GM12878 (cell line): Measurements from ENCODE around the gene AFTPH. TPM values are rescaled to one million over a fixed set of nuclear protein-coding genes. Genes with fewer than 3 reads are reported as not detected.
A peak's percentile ranks its signal among the peaks of the same experiment; 100 is the strongest.

Experiments used
- ATF3 ChIP-seq: IDR thresholded peaks from 2 replicates; pipeline ENCODE4 v1.6.1; 2011; ENCODE audit warnings: low read depth, mild to moderate bottlenecking, low read length, moderate library complexity, borderline replicate concordance; ENCODE audit errors: extremely low read depth
- CHD1 ChIP-seq: IDR thresholded peaks from 2 replicates; pipeline ENCODE4 v1.6.1; 2012; ENCODE audit warnings: low read depth, low read length, improper control_type of control experiment
- CUX1 ChIP-seq: IDR thresholded peaks from 2 replicates; pipeline ENCODE4 v1.6.1; 2012; ENCODE audit warnings: improper control_type of control experiment, low read depth, low read length; ENCODE audit not compliant: insufficient replicate concordance
- FOS ChIP-seq: IDR thresholded peaks from 3 replicates; pipeline ENCODE4 v1.6.1; 2011; ENCODE audit warnings: borderline replicate concordance; ENCODE audit not compliant: insufficient read length; ENCODE audit errors: extremely low read depth
- IRF3 ChIP-seq: fragments of 450-650 bp; IDR thresholded peaks from 2 replicates; pipeline ENCODE4 v1.6.1; 2014; ENCODE audit warnings: mild to moderate bottlenecking
- MEF2A ChIP-seq: IDR thresholded peaks from 2 replicates; pipeline ENCODE4 v1.6.1; 2011; ENCODE audit warnings: low read depth, mild to moderate bottlenecking, low read length, moderate library complexity; ENCODE audit not compliant: insufficient read depth
- NKRF ChIP-seq: fragments of 450-650 bp; conservative IDR thresholded peaks from 2 replicates; pipeline ENCODE4 v1.6.1; 2017; ENCODE audit warnings: mild to moderate bottlenecking, moderate library complexity
- NR2C2 ChIP-seq: IDR thresholded peaks from 2 replicates; pipeline ENCODE4 v1.6.1; 2011; ENCODE audit warnings: borderline replicate concordance, low read depth; ENCODE audit not compliant: control insufficient read depth, insufficient read length
- NR2F1 ChIP-seq: fragments of 450-650 bp; conservative IDR thresholded peaks from 2 replicates; pipeline ENCODE4 v1.6.1; 2017; ENCODE audit warnings: mild to moderate bottlenecking
- RAD21 ChIP-seq: IDR thresholded peaks from 2 replicates; pipeline ENCODE4 v1.6.1; 2011; ENCODE audit warnings: mild to moderate bottlenecking, low read depth, low read length, moderate library complexity; ENCODE audit not compliant: insufficient read depth
- SPI1 ChIP-seq: IDR thresholded peaks from 2 replicates; pipeline ENCODE4 v1.6.1; 2011; ENCODE audit warnings: low read depth, mild to moderate bottlenecking, low read length, moderate library complexity, borderline replicate concordance; ENCODE audit not compliant: insufficient read depth
- STAT1 ChIP-seq: fragments of 450-650 bp; conservative IDR thresholded peaks from 2 replicates; pipeline ENCODE4 v1.6.1; 2014; ENCODE audit warnings: antibody characterized with exemption, mild to moderate bottlenecking
- YBX1 ChIP-seq: fragments of 450-650 bp; IDR thresholded peaks from 2 replicates; pipeline ENCODE4 v1.6.1; 2016; ENCODE audit warnings: antibody characterized with exemption
- ZBTB40 ChIP-seq: fragments of 450-650 bp; IDR thresholded peaks from 2 replicates; pipeline ENCODE4 v1.6.1; 2016; ENCODE audit warnings: mild to moderate bottlenecking, moderate library complexity, borderline replicate concordance
- ZNF622 ChIP-seq: fragments of 450-650 bp; IDR thresholded peaks from 2 replicates; pipeline ENCODE4 v1.6.1; 2017; ENCODE audit warnings: mild to moderate bottlenecking, inconsistent platforms
- polyA plus RNA-seq, 11 experiments: library from polyadenylated mRNA; depleted of rRNA in 4 of 11; unstranded in 6 of 11; stranded (reverse) in 5 of 11; fragments of >200 nt; fragmentation: Nextera tagmentation in 4 of 11; fragmentation: Illumina TruSeq in 1 of 11; extraction: Ambion mirVana in 4 of 11; extraction: Trizol in 1 of 11; gene quantifications; 1 replicate in 1 of 11; 2 replicates in 10 of 11; pipeline versions ENCODE4 v1.2.1 to v1.2.3, GENCODE V29; 2011 to 2016; ENCODE audit warnings: inconsistent platforms in 2 of 11, missing spikeins in 2 of 11, low read depth in 1 of 11
- total RNA-seq, 4 experiments: library from RNA; depleted of rRNA in 3 of 4; stranded (reverse); fragments of >200 nt in 3 of 4; fragmentation: Illumina TruSeq in 1 of 4; extraction: Trizol in 1 of 4; gene quantifications; 2 replicates each; pipeline versions ENCODE4 v1.2.1 to v1.2.3, GENCODE V29; 2013 to 2021

The AFTPH gene
- total and polyA plus RNA-seq, 10 of the 15 experiments (the other 5 are each of a cell fraction or from before 2014, with no cell fraction given): 25.6 to 77.3 (median 39.5) TPM

- TF ChIP-seq ATF3 (no peak), NKRF (no peak; the same call in none of the 2 replicates), NR2C2 (no peak), CHD1 (no peak), NR2F1 (peak; percentile 49), RAD21 (no peak), ZNF622 (no peak), YBX1 (no peak), STAT1 (no peak), MEF2A (0 out of 2 replicates have a peak, but pooled peaks have one; percentile 56), ZBTB40 (peak; percentile 88; the same call in 1 of the 2 replicates), CUX1 (no peak), IRF3 (no peak), FOS (no peak), SPI1 (peak; percentile 69)
Observed at GRCh38 chr2:64523666-64524603, at the start of gene AFTPH (continued).
